Natural killer cell (primary cell): ENCODE results near the gene RARRES1. TPM values are rescaled to one million over a fixed set of nuclear protein-coding genes. Genes with fewer than 3 reads are reported as not detected.

ENCODE experiments used
- ATAC-seq, 3 donors: fragments of 150-1000 bp in 2 of 3; fragments of 200-7000 bp in 1 of 3; cut with Tn5 transposase; 1 replicate in 1 of 3; 2 replicates in 2 of 3; pipeline ENCODE4 v1.10.0; 2021; ENCODE audit warnings: mild to moderate bottlenecking in 2 of 3, moderate library complexity in 2 of 3
- DNase-seq, 2 donors: peaks; one replicate each; pipeline versions ENCODE4 v3.0.0 to v3.0.0-alpha.2; 2013 to 2021; ENCODE audit warnings: mixed read lengths in 1 of 2
- H3K27ac ChIP-seq: one replicate; pipeline ENCODE4 v1.5.1; 2013; ENCODE audit warnings: mild to moderate bottlenecking, low read length
- H3K27me3 ChIP-seq: one replicate; pipeline ENCODE4 v1.6.1; 2013; ENCODE audit warnings: low read length; ENCODE audit not compliant: control insufficient read depth, insufficient read depth
- H3K36me3 ChIP-seq: one replicate; pipeline ENCODE4 v1.6.1; 2013; ENCODE audit warnings: low read length; ENCODE audit not compliant: control insufficient read depth, insufficient read depth
- H3K4me1 ChIP-seq: one replicate; pipeline ENCODE4 v1.6.1; 2013; ENCODE audit warnings: low read length; ENCODE audit not compliant: control insufficient read depth, insufficient read depth
- H3K4me3 ChIP-seq: one replicate; pipeline ENCODE4 v1.5.1; 2013; ENCODE audit warnings: low read length
- H3K9me3 ChIP-seq: one replicate; pipeline ENCODE4 v1.6.1; 2013; ENCODE audit warnings: low read length; ENCODE audit not compliant: control insufficient read depth, insufficient read depth
- H3K27ac Mint-ChIP-seq, 2 donors: one replicate each; pipeline ENCODE4 v1.8.0; 2022; ENCODE audit warnings: mild to moderate bottlenecking in 2 of 2, mixed read lengths in 2 of 2, moderate library complexity in 1 of 2
- H3K27me3 Mint-ChIP-seq, 2 donors: one replicate each; pipeline ENCODE4 v1.8.0; 2022; ENCODE audit warnings: low read depth in 2 of 2, mixed read lengths in 2 of 2
- H3K36me3 Mint-ChIP-seq: one replicate; pipeline ENCODE4 v1.8.0; 2022; ENCODE audit warnings: mixed read lengths
- H3K4me1 Mint-ChIP-seq, 2 donors: one replicate each; pipeline ENCODE4 v1.8.0; 2022; ENCODE audit warnings: mixed read lengths in 2 of 2
- H3K4me3 Mint-ChIP-seq: one replicate; pipeline ENCODE4 v1.8.0; 2022; ENCODE audit warnings: mild to moderate bottlenecking, moderate library complexity, mixed read lengths
- H3K9me3 Mint-ChIP-seq, 2 donors: one replicate each; pipeline ENCODE4 v1.8.0; 2022; ENCODE audit warnings: mixed read lengths in 2 of 2
- CTCF ChIP-seq: fragments of 200-600 bp; IDR thresholded peaks from one replicate; pipeline ENCODE4 v1.8.0; 2022; ENCODE audit warnings: antibody characterized with exemption
- WGBS: methylation state at CpG from one replicate; pipeline ENCODE4 v1.1.7; 2013; ENCODE audit warnings: missing lambda C conversion rate; ENCODE audit not compliant: insufficient coverage; 5-methylcytosine and 5-hydroxymethylcytosine counted together
- intact Hi-C: fragments of 100-400 bp; cut with micrococcal nuclease; formaldehyde crosslinking; loops from one replicate; pipeline ENCODE4 v1.14.2; 2022
- total RNA-seq, 4 donors: library from RNA; stranded (reverse); fragments of 120-200 nt in 1 of 4; gene quantifications; one replicate each; pipeline versions ENCODE4 v1.2.3 to v1.2.4, GENCODE V29; 2013 to 2022

RARRES1 gene
- total RNA-seq, 3 donors from 2014 or later (not counting 1 experiment from before 2014, with no cell fraction given), result not detected

GRCh38 chr3:158668506-158668905 lies 63.8 kb downstream of the RARRES1 start:
- WGBS, result 96% methylated on average over 2 of the region's 2 CpGs
- Histone ChIP-seq H3K27ac (no peak overlapping the region), H3K36me3 (peaks cover 58% of the 10 kb centered on the region), H3K27me3 (no peaks in the 10 kb centered on the region), H3K4me1 (peaks cover 12% of the 10 kb centered on the region), H3K4me3 (no peak overlapping the region), H3K9me3 (no peaks in the 10 kb centered on the region)
- no peak for ATAC-seq
- no peak overlapping the region for H3K27ac Mint-ChIP-seq
- intact Hi-C loops, result no loop called here
- peaks cover 21 to 28% of the 10 kb centered on the region in 2 donors for H3K4me1 Mint-ChIP-seq
- no peak for TF ChIP-seq CTCF
- no peaks in the 10 kb centered on the region for H3K9me3 Mint-ChIP-seq
- no peak overlapping the region for H3K4me3 Mint-ChIP-seq
- DNase-seq, result no peak
- peaks cover 16% of the 10 kb centered on the region for H3K36me3 Mint-ChIP-seq
- no peaks in the 10 kb centered on the region for H3K27me3 Mint-ChIP-seq

GRCh38 chr3:158666416-158666815 lies 65.8 kb downstream of the RARRES1 start:
- intact Hi-C loops, result no loop called here
- H3K9me3 ChIP-seq, result no peaks in the 10 kb centered on the region
- peaks cover 16% of the 10 kb centered on the region for H3K36me3 Mint-ChIP-seq
- no peak overlapping the region for H3K27ac Mint-ChIP-seq
- no peak for TF ChIP-seq CTCF
- no peaks in the 10 kb centered on the region for H3K9me3 Mint-ChIP-seq
- no peaks in the 10 kb centered on the region for H3K4me1 ChIP-seq
- ATAC-seq (no peak), DNase-seq (no peak)
- H3K4me1 Mint-ChIP-seq, result peaks cover 6 to 11% of the 10 kb centered on the region in 2 donors
- no peaks in the 10 kb centered on the region for H3K27me3 Mint-ChIP-seq
- no peak overlapping the region for H3K27ac ChIP-seq
- H3K27me3 ChIP-seq, result no peaks in the 10 kb centered on the region
- whole genome bisulfite sequencing, result 94% methylated on average over 2 of the region's 3 CpGs
- no peak overlapping the region for H3K4me3 Mint-ChIP-seq
- H3K4me3 ChIP-seq, result no peak overlapping the region
- H3K36me3 ChIP-seq, result peaks cover 75% of the 10 kb centered on the region

- H3K27me3 Mint-ChIP-seq, result no peaks in the 10 kb centered on the region
- WGBS, result 100% methylated on average over 1 of the region's 1 CpG
- Histone ChIP-seq H3K4me3 (no peak overlapping the region), H3K9me3 (no peaks in the 10 kb centered on the region), H3K27me3 (no peaks in the 10 kb centered on the region), H3K4me1 (no peaks in the 10 kb centered on the region), H3K27ac (no peak overlapping the region), H3K36me3 (peaks cover 84% of the 10 kb centered on the region)
- no peak for ATAC-seq
- DNase-seq, result no peak
- no peak for TF ChIP-seq CTCF
- no peaks in the 10 kb centered on the region for H3K9me3 Mint-ChIP-seq
- intact Hi-C loops, result no loop called here
- no peak overlapping the region for H3K27ac Mint-ChIP-seq
- H3K4me1 Mint-ChIP-seq, result peaks cover 0 to 10% of the 10 kb centered on the region in 2 donors
- H3K4me3 Mint-ChIP-seq, result no peak overlapping the region
- peaks cover 12% of the 10 kb centered on the region for H3K36me3 Mint-ChIP-seq
Measured at GRCh38 chr3:158663832-158664231, 68.4 kb downstream of the RARRES1 start.

GRCh38 chr3:158663246-158663645 lies 69.0 kb downstream of the RARRES1 start:
- Mint-ChIP-seq H3K9me3 (no peaks in the 10 kb centered on the region), H3K27ac (no peak overlapping the region), H3K27me3 (no peaks in the 10 kb centered on the region), H3K4me3 (no peak overlapping the region), H3K4me1 (peaks cover 0 to 10% of the 10 kb centered on the region in 2 donors), H3K36me3 (peaks cover 7% of the 10 kb centered on the region)
- DNase-seq (no peak), ATAC-seq (no peak)
- no peaks in the 10 kb centered on the region for H3K4me1 ChIP-seq
- H3K36me3 ChIP-seq, result peaks cover 81% of the 10 kb centered on the region
- no CpG with 5 or more reads among the region's 1 CpG for WGBS
- intact Hi-C loops, result no loop called here
- no peak overlapping the region for H3K27ac ChIP-seq
- no peaks in the 10 kb centered on the region for H3K27me3 ChIP-seq
- TF ChIP-seq CTCF, result no peak
- H3K9me3 ChIP-seq, result no peaks in the 10 kb centered on the region
- H3K4me3 ChIP-seq, result no peak overlapping the region
